AG04450 (cell line): ENCODE measurements around the gene ARHGAP26. TPM values are rescaled to one million over a fixed set of nuclear protein-coding genes. Genes with fewer than 3 reads are reported as not detected.
"Not testable (repeated sequence)": the region's sequence is repeated elsewhere in the genome, so short reads cannot be mapped to it uniquely, and the experiment has no call there.

Source experiments
- CTCF ChIA-PET: fragments of 300-600, 350-600 bp; formaldehyde crosslinking; extraction: SDS; loops from one replicate; lab custom pipeline; 2022; ENCODE audit warnings: antibody characterized with exemption, inconsistent platforms; lab: Charles Lee
- POLR2A ChIA-PET: fragments of 350-600 bp; formaldehyde crosslinking; extraction: SDS; loops from one replicate; lab custom pipeline; 2021; ENCODE audit warnings: antibody characterized with exemption, inconsistent platforms; lab: Yijun Ruan, JAX
- DNase-seq: peaks from one replicate; pipeline ENCODE4 v3.0.0-alpha.2; 2011; ENCODE audit warnings: low read depth, low spot score
- H3K27ac ChIP-seq: one replicate; pipeline ENCODE4 v1.5.1; 2012; ENCODE audit warnings: low read depth, low read length, control low read depth
- H3K27me3 ChIP-seq: one replicate; pipeline ENCODE4 v1.6.0; 2012; ENCODE audit warnings: low read length; ENCODE audit not compliant: control insufficient read depth, insufficient read depth
- H3K4me3 ChIP-seq: 2 replicates; pipeline ENCODE4 v1.5.1; 2011; ENCODE audit warnings: mild to moderate bottlenecking, low read depth, low read length, control low read depth
- H3K9me3 ChIP-seq: 2 replicates; pipeline ENCODE4 v1.5.1; 2012; ENCODE audit warnings: low read length; ENCODE audit not compliant: control insufficient read depth, insufficient read depth
- polyA plus RNA-seq: library from polyadenylated mRNA; depleted of rRNA; stranded (reverse); fragments of >200 nt; gene quantifications from 2 replicates; pipeline ENCODE4 v1.2.3, GENCODE V29; 2011
- TF ChIP-seq, protein P1 (sequence below): IDR thresholded peaks from 2 replicates; pipeline ENCODE4 v1.5.1; 2011; ENCODE audit warnings: low read depth, low read length, control low read depth, inconsistent platforms

ARHGAP26 gene
- polyA plus RNA-seq, 1 experiment, result 0.56 TPM

DNA sequence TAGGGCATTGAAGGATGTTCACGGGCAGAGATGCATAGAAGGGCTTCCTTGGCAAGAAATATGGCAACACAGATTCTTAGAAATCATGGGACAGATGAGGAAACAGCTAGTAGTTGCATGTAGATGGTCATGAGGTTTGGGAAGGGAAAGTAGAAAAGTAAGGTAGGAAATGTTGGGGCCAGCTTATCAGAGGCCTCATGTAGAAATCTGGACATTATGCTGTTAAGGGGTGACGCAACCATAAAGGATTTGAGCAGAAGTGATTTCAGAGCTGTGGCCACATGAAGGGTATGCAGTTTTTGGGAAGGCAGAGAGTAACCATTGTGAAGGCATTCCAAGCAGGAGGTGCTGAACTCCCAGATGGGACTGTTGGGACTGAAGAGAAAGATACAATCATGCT lies 224.0 kb downstream of the ARHGAP26 start:
- Histone ChIP-seq H3K27ac (no peak overlapping the region), H3K4me3 (no peak overlapping the region), H3K27me3 (no peaks in the 10 kb centered on the region), H3K9me3 (peaks cover 7% of the 10 kb centered on the region)
- TF ChIP-seq, protein P1, sequence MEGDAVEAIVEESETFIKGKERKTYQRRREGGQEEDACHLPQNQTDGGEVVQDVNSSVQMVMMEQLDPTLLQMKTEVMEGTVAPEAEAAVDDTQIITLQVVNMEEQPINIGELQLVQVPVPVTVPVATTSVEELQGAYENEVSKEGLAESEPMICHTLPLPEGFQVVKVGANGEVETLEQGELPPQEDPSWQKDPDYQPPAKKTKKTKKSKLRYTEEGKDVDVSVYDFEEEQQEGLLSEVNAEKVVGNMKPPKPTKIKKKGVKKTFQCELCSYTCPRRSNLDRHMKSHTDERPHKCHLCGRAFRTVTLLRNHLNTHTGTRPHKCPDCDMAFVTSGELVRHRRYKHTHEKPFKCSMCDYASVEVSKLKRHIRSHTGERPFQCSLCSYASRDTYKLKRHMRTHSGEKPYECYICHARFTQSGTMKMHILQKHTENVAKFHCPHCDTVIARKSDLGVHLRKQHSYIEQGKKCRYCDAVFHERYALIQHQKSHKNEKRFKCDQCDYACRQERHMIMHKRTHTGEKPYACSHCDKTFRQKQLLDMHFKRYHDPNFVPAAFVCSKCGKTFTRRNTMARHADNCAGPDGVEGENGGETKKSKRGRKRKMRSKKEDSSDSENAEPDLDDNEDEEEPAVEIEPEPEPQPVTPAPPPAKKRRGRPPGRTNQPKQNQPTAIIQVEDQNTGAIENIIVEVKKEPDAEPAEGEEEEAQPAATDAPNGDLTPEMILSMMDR, result no peak
- POLR2A ChIA-PET, result no interaction called here
- CTCF ChIA-PET, result no interaction called here
- no peak for DNase-seq

DNA sequence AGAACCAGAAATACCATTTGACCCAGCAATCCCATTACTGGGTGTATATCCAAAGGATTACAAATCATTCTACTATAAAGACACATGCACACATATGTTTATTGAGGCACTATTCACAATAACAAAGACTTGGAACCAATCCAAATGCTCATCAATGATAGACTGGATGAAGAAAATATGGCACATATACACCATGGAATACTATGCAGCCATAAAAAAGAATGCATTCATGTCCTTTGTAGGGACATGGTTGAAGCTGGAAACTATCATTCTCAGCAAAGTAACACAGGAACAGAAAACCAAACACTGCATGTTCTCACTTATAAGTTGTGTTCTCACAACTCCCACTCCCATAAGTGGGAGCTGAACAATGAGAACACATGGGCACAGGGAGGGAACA lies 225.4 kb downstream of the ARHGAP26 start:
- CTCF ChIA-PET, H3K9me3 ChIP-seq, DNase-seq, H3K27me3 ChIP-seq, H3K27ac ChIP-seq, H3K4me3 ChIP-seq, POLR2A ChIA-PET: not testable (repeated sequence)

DNA sequence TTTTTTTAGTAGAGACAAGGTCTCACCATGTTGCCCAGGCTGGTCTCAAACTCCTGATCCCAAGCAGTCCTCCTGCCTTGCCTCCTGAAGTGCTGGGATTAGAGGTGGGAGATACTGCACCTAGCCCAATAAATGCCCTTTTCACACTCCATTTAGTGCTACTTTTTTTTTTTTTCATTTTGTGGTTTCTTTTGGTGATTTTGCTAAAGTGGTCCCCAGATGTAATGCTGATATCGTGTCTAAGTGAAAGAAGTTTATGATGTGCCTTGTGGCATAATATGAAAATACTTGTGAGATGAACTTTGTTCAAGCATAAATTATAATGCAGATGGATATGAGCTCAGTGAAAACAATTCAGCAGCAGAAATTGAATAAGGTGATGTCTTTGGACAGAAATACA lies 227.4 kb downstream of the ARHGAP26 start:
- ChIA-PET CTCF (interaction anchor here (0.5 to 0.7 kb wide), 2 partner anchors 74 to 332 kb away, joined by 3 to 4 read pairs; no protein-coding TSS in a partner anchor), POLR2A (interaction anchor here (0.7 kb wide), 1 partner anchor 15 kb away, joined by 5 read pairs; no protein-coding TSS in a partner anchor)
- no peak for DNase-seq
- TF ChIP-seq, protein P1, result no peak
- no peak overlapping the region for H3K4me3 ChIP-seq
- H3K27ac ChIP-seq, result no peak overlapping the region
- no peaks in the 10 kb centered on the region for H3K27me3 ChIP-seq
- H3K9me3 ChIP-seq, result no peaks in the 10 kb centered on the region

DNA sequence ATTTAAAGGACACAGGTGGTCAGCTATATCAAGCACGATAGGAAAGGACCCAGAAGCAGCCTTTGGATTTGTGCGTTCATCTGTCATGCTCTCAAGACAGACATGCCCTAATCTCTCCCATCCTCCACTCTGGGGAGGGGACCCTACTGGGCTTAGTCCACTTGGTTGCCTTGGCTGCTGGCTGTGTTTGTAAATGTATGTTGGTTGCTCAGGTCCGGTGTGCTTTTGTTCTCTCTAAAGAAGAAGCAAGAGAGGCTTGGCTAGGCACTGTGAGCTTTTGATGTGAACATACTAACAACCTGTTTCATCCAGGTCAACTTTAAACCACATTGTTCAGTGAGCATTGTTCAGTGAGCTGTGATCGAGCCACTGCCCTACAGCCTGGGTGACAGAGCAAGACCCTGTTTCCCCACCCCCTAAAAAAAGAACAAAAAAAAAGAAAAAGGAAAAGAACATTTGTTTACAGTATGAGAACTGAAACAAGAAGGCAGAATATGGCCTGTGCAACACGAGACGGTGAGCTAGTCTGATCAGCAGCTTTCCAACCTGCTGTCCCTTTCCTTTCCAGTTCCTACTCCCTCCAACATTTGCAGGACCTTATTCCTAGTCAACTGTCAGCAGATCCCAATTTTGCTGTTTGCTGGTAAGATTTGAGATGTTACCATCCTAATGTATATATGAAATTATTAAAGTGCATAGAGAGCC lies 228.3 kb downstream of the ARHGAP26 start:
- Histone ChIP-seq H3K4me3 (no peak overlapping the region), H3K9me3 (no peaks in the 10 kb centered on the region), H3K27me3 (no peaks in the 10 kb centered on the region), H3K27ac (no peak overlapping the region)
- TF ChIP-seq, protein P1, result no peak
- ChIA-PET CTCF (no interaction called here), POLR2A (no interaction called here)
- no peak for DNase-seq

DNA sequence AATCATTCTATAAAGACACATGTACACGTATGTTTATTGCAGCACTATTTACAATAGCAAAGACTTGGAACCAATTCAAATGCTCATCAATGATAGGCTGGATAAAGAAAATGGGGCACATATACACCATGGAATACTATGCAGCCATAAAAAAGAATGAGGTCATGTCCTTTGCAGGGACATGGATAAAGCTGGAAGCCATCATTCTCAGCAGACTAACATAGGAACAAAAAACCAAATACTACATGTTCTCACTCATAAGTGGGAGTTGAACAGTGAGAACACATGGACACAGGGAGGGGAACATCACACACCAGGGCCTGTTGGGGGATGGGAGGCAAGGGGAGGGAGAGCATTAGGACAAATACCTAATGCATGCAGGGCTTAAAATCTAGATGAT lies 230.4 kb downstream of the ARHGAP26 start:
- H3K27ac ChIP-seq, H3K4me3 ChIP-seq, DNase-seq, H3K9me3 ChIP-seq, CTCF ChIA-PET, H3K27me3 ChIP-seq, POLR2A ChIA-PET: not testable (repeated sequence)

DNA sequence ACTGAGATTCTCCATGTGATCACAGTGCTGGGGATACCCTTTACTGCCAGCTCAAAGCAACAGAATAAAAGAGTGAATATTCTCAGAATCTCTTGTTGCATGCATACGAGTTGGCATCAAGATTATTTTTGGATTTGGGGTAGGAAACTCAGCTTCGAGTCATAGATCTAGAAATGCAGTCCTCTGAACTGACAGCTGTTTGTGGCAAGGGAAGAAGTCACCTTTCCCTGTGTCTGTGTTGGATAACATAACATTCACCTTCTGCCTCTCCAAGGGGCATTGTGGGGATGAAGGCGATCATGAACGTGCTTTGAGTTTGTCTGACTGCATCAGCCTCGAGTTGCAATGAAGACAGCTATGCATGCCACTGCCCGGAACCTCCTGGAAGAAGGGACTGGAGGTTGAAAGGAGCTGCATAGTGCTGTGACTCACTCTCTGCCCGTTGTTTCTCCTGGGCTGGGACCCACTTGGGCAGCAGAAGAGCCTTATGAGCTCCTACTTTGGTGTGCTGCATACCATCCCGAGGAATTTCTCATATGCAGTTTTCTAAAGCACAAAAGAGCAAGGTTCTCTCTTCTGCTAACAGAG lies 231.7 kb downstream of the ARHGAP26 start:
- no peak for DNase-seq
- TF ChIP-seq, protein P1, result no peak
- H3K9me3 ChIP-seq, result no peaks in the 10 kb centered on the region
- CTCF ChIA-PET, result interaction anchor here (0.6 to 1.9 kb wide), 8 partner anchors 15 to 401 kb away, joined by 3 to 8 read pairs (median 4); no protein-coding TSS in a partner anchor
- no peaks in the 10 kb centered on the region for H3K27me3 ChIP-seq
- no peak overlapping the region for H3K4me3 ChIP-seq
- H3K27ac ChIP-seq, result peak overlapping the region; percentile 85
- POLR2A ChIA-PET, result interaction anchor here (1.7 kb wide), 1 partner anchor 19 kb away, joined by 5 read pairs; no protein-coding TSS in a partner anchor
